Measurements from ENCODE around the gene IQGAP2.

Gene IQGAP2

GRCh38 chr5:76622076-76622475 lies 219.0 kb downstream of the IQGAP2 start:
- Histone ChIP-seq H2AK5ac (ENCODE audit: low read length, severe bottlenecking) (no peak overlapping the region), H3K4me1 (ENCODE audit: control insufficient read depth, insufficient read depth, low read depth, low read length) (peaks cover 4% of the 10 kb centered on the region), H4K91ac (ENCODE audit: low read length) (no peak overlapping the region), H2AFZ (ENCODE audit: low read depth, low read length) (no peak overlapping the region), H3K27me3 (ENCODE audit: control insufficient read depth in 1 of 2, insufficient read depth in 1 of 2, low read length in 2 of 2) (no peaks in the 10 kb centered on the region), H3K36me3 (ENCODE audit: control insufficient read depth in 1 of 2, insufficient read depth in 2 of 2, low read depth in 1 of 2, low read length in 2 of 2) (peaks cover 4 to 9% of the 10 kb centered on the region in 2 experiments), H3K4me2 (ENCODE audit: low read length, poor library complexity, severe bottlenecking) (peak overlapping the region; percentile 55), H2BK5ac (ENCODE audit: low read depth, low read length, poor library complexity, severe bottlenecking) (no peak overlapping the region), H3K27ac (ENCODE audit: low read length, poor library complexity, severe bottlenecking) (no peak overlapping the region), H2BK12ac (ENCODE audit: low read length in 2 of 2) (no peak overlapping the region), H3K4me3 (ENCODE audit: insufficient read depth in 1 of 2, low read depth in 1 of 2, low read length in 2 of 2) (peak overlapping the region in 1 of 2 experiments; percentile 72), H2BK15ac (ENCODE audit: low read depth, poor library complexity, severe bottlenecking) (no peak overlapping the region), H3K4ac (ENCODE audit: low read depth in 1 of 2, low read length in 2 of 2) (no peak overlapping the region), H3K18ac (ENCODE audit: low read depth in 1 of 2, low read length in 2 of 2) (no peak overlapping the region), H3K79me1 (replicated peaks; ENCODE audit: low read length, poor library complexity, severe bottlenecking) (no peaks in the 10 kb centered on the region), H3K23ac (ENCODE audit: low read length in 2 of 2) (no peak overlapping the region), H4K8ac (ENCODE audit: low read length) (no peak overlapping the region), H2BK120ac (ENCODE audit: low read depth, low read length) (no peak overlapping the region), H3K9ac (ENCODE audit: low read length) (peak overlapping the region; percentile 68), H3K14ac (ENCODE audit: low read length in 2 of 2) (no peak overlapping the region), H3K9me3 (ENCODE audit: control insufficient read depth, low read length) (no peaks in the 10 kb centered on the region)
- WGBS: 73% methylated on average over 5 of the region's 5 CpGs
- DNase-seq: no peak

DNA sequence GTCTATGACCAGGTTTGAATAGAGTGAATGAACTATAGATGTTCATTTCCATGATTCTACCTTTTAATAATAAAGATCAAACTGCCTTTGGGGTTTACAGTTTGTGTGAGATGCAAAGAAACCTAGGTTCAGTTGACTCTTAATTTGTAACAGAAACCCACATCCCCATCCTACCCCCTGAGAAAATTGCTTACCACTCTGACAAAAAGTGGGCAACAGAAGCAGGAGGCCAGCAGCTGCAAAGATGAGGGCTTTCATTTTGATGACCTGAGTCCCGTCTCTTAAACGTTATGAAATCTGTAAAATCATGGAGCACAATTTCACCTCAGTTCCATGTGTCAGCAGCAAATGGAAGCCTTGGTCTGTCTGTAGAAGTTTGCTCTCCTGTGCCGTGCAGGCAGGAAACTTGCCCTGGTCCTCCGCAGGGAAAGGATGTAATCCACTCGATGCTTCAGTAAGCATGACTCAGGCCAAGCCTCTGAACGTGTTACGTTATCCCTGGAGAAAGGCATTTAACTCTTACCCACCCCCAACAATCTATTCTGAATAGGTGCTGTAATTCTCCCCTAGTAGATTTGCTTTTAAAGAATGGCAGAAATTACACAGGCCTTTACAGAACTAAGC lies 220.0 kb downstream of the IQGAP2 start, which contains the start of gene F2RL2:
Gene F2RL2 (minus strand): TSS at position 431 of the 624 bp plus-strand sequence. CDS start 173 bp downstream, at position 258.
- Histone ChIP-seq H3K18ac (ENCODE audit: low read depth in 1 of 2, low read length in 2 of 2) (no peak within 1 kb of the TSS), H3K27ac (ENCODE audit: low read length, poor library complexity, severe bottlenecking) (peak within 1 kb of the TSS; percentile 61), H2BK5ac (ENCODE audit: low read depth, low read length, poor library complexity, severe bottlenecking) (no peak within 1 kb of the TSS), H3K4me1 (ENCODE audit: control insufficient read depth, insufficient read depth, low read depth, low read length) (no peaks in the 10 kb centered on the region), H2AK5ac (ENCODE audit: low read length, severe bottlenecking) (no peak within 1 kb of the TSS), H3K79me1 (replicated peaks; ENCODE audit: low read length, poor library complexity, severe bottlenecking) (no peaks in the 10 kb centered on the region), H4K8ac (ENCODE audit: low read length) (no peak within 1 kb of the TSS), H3K4me3 (ENCODE audit: insufficient read depth in 1 of 2, low read depth in 1 of 2, low read length in 2 of 2) (peak within 1 kb of the TSS in 1 of 2 experiments; percentile 72), H3K9me3 (ENCODE audit: control insufficient read depth, low read length) (no peaks in the 10 kb centered on the region), H3K4ac (ENCODE audit: low read depth in 1 of 2, low read length in 2 of 2) (no peak within 1 kb of the TSS), H2BK15ac (ENCODE audit: low read depth, poor library complexity, severe bottlenecking) (no peak within 1 kb of the TSS), H2BK120ac (ENCODE audit: low read depth, low read length) (no peak within 1 kb of the TSS), H4K91ac (ENCODE audit: low read length) (no peak within 1 kb of the TSS), H2BK12ac (ENCODE audit: low read length in 2 of 2) (no peak within 1 kb of the TSS), H3K14ac (ENCODE audit: low read length in 2 of 2) (no peak within 1 kb of the TSS), H3K4me2 (ENCODE audit: low read length, poor library complexity, severe bottlenecking) (peak within 1 kb of the TSS; percentile 59), H3K9ac (ENCODE audit: low read length) (peak within 1 kb of the TSS; percentile 68), H2AFZ (ENCODE audit: low read depth, low read length) (no peak within 1 kb of the TSS), H3K36me3 (ENCODE audit: control insufficient read depth in 1 of 2, insufficient read depth in 2 of 2, low read depth in 1 of 2, low read length in 2 of 2) (peaks cover 0 to 1% of the 10 kb centered on the region in 2 experiments), H3K23ac (ENCODE audit: low read length in 2 of 2) (no peak within 1 kb of the TSS), H3K27me3 (ENCODE audit: control insufficient read depth in 1 of 2, insufficient read depth in 1 of 2, low read length in 2 of 2) (no peaks in the 10 kb centered on the region)
- DNase-seq: peak; percentile 85
- WGBS: 12% methylated on average over 5 of the region's 7 CpGs

DNA sequence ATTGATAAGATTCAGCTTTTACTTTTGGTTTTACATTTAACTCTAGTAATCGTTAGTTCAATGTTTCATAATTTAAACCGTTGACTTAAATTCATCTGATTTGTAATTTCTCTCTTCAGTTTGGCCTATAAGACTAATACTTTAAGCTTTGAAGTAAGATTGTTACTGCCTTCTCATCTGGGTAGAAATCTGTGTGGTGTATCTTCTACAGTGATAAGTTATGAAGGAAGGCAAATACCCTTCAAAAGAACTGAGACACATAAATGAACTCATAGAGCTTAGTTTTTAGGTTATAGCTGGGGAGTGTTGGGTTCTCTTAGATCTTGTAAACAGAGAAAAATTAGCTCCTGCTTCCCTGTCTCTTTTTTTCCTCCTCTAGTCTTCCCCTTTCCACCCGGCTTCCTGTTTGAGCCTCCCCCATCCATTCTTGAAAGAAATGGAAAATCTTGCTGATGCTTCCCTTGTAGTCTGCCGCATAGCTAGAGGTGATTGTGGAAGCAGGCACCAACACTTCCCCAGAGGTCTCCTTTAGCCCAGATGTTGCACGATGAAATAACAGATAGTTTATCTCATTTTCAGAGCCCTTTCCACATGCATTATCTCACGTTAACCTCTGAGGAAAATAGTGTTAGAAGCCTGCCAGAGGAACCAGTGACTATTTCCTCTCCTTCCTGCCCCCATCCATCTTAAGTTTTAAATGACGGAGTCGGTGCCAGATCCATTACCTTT lies 222.2 kb downstream of the IQGAP2 start:
- H3K9me3 ChIP-seq (ENCODE audit: control insufficient read depth, low read length): no peaks in the 10 kb centered on the region
- H3K23ac ChIP-seq (ENCODE audit: low read length in 2 of 2): no peak overlapping the region
- H3K4me3 ChIP-seq (ENCODE audit: insufficient read depth in 1 of 2, low read depth in 1 of 2, low read length in 2 of 2): no peak overlapping the region
- H3K9ac ChIP-seq (ENCODE audit: low read length): no peak overlapping the region
- H4K91ac ChIP-seq (ENCODE audit: low read length): no peak overlapping the region
- no peak overlapping the region for H2BK12ac ChIP-seq (ENCODE audit: low read length in 2 of 2)
- H3K79me1 ChIP-seq (replicated peaks; ENCODE audit: low read length, poor library complexity, severe bottlenecking): no peaks in the 10 kb centered on the region
- H3K18ac ChIP-seq (ENCODE audit: low read depth in 1 of 2, low read length in 2 of 2): no peak overlapping the region
- no peak overlapping the region for H2AK5ac ChIP-seq (ENCODE audit: low read length, severe bottlenecking)
- no peak overlapping the region for H3K4me2 ChIP-seq (ENCODE audit: low read length, poor library complexity, severe bottlenecking)
- no peak overlapping the region for H4K8ac ChIP-seq (ENCODE audit: low read length)
- H3K4ac ChIP-seq (ENCODE audit: low read depth in 1 of 2, low read length in 2 of 2): no peak overlapping the region
- 30% methylated on average over 5 of the region's 8 CpGs for WGBS
- H3K27ac ChIP-seq (ENCODE audit: low read length, poor library complexity, severe bottlenecking): no peak overlapping the region
- H2BK15ac ChIP-seq (ENCODE audit: low read depth, poor library complexity, severe bottlenecking): no peak overlapping the region
- peak; percentile 16 for DNase-seq
- no peak overlapping the region for H2AFZ ChIP-seq (ENCODE audit: low read depth, low read length)
- no peak overlapping the region for H2BK5ac ChIP-seq (ENCODE audit: low read depth, low read length, poor library complexity, severe bottlenecking)
- no peaks in the 10 kb centered on the region for H3K4me1 ChIP-seq (ENCODE audit: control insufficient read depth, insufficient read depth, low read depth, low read length)
- H3K27me3 ChIP-seq (ENCODE audit: control insufficient read depth in 1 of 2, insufficient read depth in 1 of 2, low read length in 2 of 2): no peaks in the 10 kb centered on the region
- H2BK120ac ChIP-seq (ENCODE audit: low read depth, low read length): no peak overlapping the region
- no peak overlapping the region for H3K14ac ChIP-seq (ENCODE audit: low read length in 2 of 2)
- no peaks in the 10 kb centered on the region for H3K36me3 ChIP-seq (ENCODE audit: control insufficient read depth in 1 of 2, insufficient read depth in 2 of 2, low read depth in 1 of 2, low read length in 2 of 2)

DNA sequence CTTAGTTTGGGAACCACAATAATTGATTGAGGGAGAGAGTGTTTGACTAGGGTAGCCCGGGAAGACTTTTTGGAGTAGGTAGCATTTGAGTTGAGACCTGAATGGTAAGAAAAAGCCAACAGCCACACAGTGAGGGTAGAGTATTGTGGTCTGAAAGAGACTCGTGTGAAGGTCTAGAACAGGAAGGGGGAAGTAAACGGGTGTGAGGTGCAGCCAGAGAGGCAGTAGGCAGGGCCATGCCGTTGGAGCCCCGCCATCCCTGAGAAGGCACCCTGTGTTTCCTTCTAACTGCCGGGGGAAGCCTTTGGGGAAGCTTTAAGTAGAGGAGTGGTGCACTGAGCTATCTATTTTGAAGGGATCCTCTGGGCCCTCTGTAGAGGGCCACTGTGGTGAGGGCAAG lies 223.7 kb downstream of the IQGAP2 start:
- Histone ChIP-seq H3K79me1 (replicated peaks; ENCODE audit: low read length, poor library complexity, severe bottlenecking) (no peaks in the 10 kb centered on the region), H4K91ac (ENCODE audit: low read length) (no peak overlapping the region), H3K4me1 (ENCODE audit: control insufficient read depth, insufficient read depth, low read depth, low read length) (no peaks in the 10 kb centered on the region), H3K4ac (ENCODE audit: low read depth in 1 of 2, low read length in 2 of 2) (no peak overlapping the region), H3K9ac (ENCODE audit: low read length) (no peak overlapping the region), H2BK12ac (ENCODE audit: low read length in 2 of 2) (no peak overlapping the region), H3K27me3 (ENCODE audit: control insufficient read depth in 1 of 2, insufficient read depth in 1 of 2, low read length in 2 of 2) (no peaks in the 10 kb centered on the region), H3K4me3 (ENCODE audit: insufficient read depth in 1 of 2, low read depth in 1 of 2, low read length in 2 of 2) (no peak overlapping the region), H2BK5ac (ENCODE audit: low read depth, low read length, poor library complexity, severe bottlenecking) (no peak overlapping the region), H3K9me3 (ENCODE audit: control insufficient read depth, low read length) (no peaks in the 10 kb centered on the region), H2AK5ac (ENCODE audit: low read length, severe bottlenecking) (no peak overlapping the region), H2BK120ac (ENCODE audit: low read depth, low read length) (no peak overlapping the region), H3K14ac (ENCODE audit: low read length in 2 of 2) (no peak overlapping the region), H4K8ac (ENCODE audit: low read length) (no peak overlapping the region), H3K27ac (ENCODE audit: low read length, poor library complexity, severe bottlenecking) (no peak overlapping the region), H3K36me3 (ENCODE audit: control insufficient read depth in 1 of 2, insufficient read depth in 2 of 2, low read depth in 1 of 2, low read length in 2 of 2) (no peaks in the 10 kb centered on the region), H2BK15ac (ENCODE audit: low read depth, poor library complexity, severe bottlenecking) (no peak overlapping the region), H2AFZ (ENCODE audit: low read depth, low read length) (no peak overlapping the region), H3K4me2 (ENCODE audit: low read length, poor library complexity, severe bottlenecking) (no peak overlapping the region), H3K18ac (ENCODE audit: low read depth in 1 of 2, low read length in 2 of 2) (no peak overlapping the region), H3K23ac (ENCODE audit: low read length in 2 of 2) (no peak overlapping the region)
- 94% methylated on average over 6 of the region's 6 CpGs for WGBS
- DNase-seq: no peak
